GM21786 (cell line): ENCODE results near the gene GPR141.

Experiments
- ATAC-seq: cut with Tn5 transposase; IDR thresholded peaks from one replicate; pipeline ENCODE4 v1.9.1; 2021; ENCODE audit not compliant: unreplicated experiment

The GPR141 gene

GRCh38 chr7:37730501-37730900 lies 46.9 kb downstream of the GPR141 start:
- ATAC-seq: no peak

- ATAC-seq: peak; percentile 47
These were observed 48.7 kb downstream of the GPR141 start for GRCh38 chr7:37732253-37732652.

GRCh38 chr7:37732888-37733287 lies 49.3 kb downstream of the GPR141 start:
- ATAC-seq: no peak

GRCh38 chr7:37735196-37735595 lies 51.6 kb downstream of the GPR141 start:
- no peak for ATAC-seq

GRCh38 chr7:37738321-37738720 lies 54.8 kb downstream of the GPR141 start:
- ATAC-seq: no peak

GRCh38 chr7:37740398-37740797 lies 56.8 kb downstream of the GPR141 start:
- no peak for ATAC-seq

- ATAC-seq: no peak
These were observed 58.2 kb downstream of the GPR141 start for GRCh38 chr7:37741776-37742175.

GRCh38 chr7:37751096-37751495 lies 67.5 kb downstream of the GPR141 start:
- no peak for ATAC-seq

GRCh38 chr7:37753398-37754050 lies 70.0 kb downstream of the GPR141 start:
- no peak for ATAC-seq

- ATAC-seq: no peak
These were observed 73.4 kb downstream of the GPR141 start for GRCh38 chr7:37756797-37757551.

GRCh38 chr7:37757563-37757962 lies 74.0 kb downstream of the GPR141 start:
- no peak for ATAC-seq

- ATAC-seq: no peak
These were observed 75.0 kb downstream of the GPR141 start for GRCh38 chr7:37758501-37759045.

GRCh38 chr7:37759526-37759925 lies 76.0 kb downstream of the GPR141 start:
- ATAC-seq: no peak

GRCh38 chr7:37765421-37765829 lies 81.9 kb downstream of the GPR141 start:
- ATAC-seq: no peak

- ATAC-seq: peak; percentile 80
These were observed 82.4 kb downstream of the GPR141 start for GRCh38 chr7:37765872-37766525.

GRCh38 chr7:37768611-37769010 lies 85.0 kb downstream of the GPR141 start:
- no peak for ATAC-seq

GRCh38 chr7:37769291-37769690 lies 85.7 kb downstream of the GPR141 start:
- no peak for ATAC-seq

- ATAC-seq: no peak
These were observed 86.2 kb downstream of the GPR141 start for GRCh38 chr7:37769726-37770125.

- no peak for ATAC-seq
These were observed 87.3 kb downstream of the GPR141 start for GRCh38 chr7:37770838-37771237.

- no peak for ATAC-seq
These were observed 87.8 kb downstream of the GPR141 start for GRCh38 chr7:37771342-37771741.

- ATAC-seq: no peak
These were observed 88.2 kb downstream of the GPR141 start for GRCh38 chr7:37771801-37772200.

- no peak for ATAC-seq
These were observed 92.4 kb downstream of the GPR141 start for GRCh38 chr7:37775921-37776320.
